ENCODE results near the gene RASSF9. TPM values are rescaled to one million over a fixed set of nuclear protein-coding genes. Genes with fewer than 3 reads are reported as not detected.

The RASSF9 gene
- total RNA-seq, 1 donor from 2014 or later: 0.68 TPM

DNA sequence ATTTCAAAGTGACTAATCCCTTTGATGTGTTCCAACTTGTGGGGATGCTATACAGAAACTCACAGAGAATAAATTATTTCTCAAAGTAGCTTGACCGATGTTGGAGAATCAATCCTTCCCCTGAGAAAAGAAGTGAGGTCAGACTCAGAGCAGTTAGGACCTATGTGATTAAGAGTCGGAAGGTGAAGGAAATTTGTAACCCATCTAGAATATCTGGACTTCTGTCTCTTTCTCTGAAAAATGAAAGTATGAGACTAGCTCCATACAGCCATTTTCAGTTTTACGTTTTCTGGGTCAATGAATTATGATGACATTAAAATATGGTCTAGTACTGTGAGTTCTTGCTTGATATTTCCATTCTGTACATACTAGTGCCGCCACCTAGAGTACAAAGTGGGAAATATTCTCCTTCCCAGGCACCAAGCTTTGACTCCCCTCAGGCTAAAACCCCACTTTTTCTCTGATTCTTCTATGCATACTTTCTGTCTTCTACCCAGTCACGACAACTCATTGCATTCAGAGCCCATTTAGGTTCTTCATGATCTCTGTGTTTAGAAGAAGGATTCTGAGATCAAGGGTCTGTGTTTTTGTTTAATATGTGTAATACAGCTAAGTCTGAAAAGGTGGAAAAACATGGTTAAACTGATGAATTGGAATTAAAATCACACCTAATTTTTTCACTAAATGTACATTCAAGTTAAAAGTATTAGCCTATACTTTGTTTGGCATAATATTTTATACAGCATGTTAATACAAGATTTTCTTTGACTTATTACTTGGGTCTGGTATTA lies 31.0 kb upstream of the RASSF9 start:
- DNase-seq (ENCODE audit: low read depth) (peak; percentile 44), FAIRE-seq (peak; percentile 39)
- Mint-ChIP-seq H3K27me3 (ENCODE audit: low read depth, unreplicated experiment) (no peaks in the 10 kb centered on the region), H3K9me3 (ENCODE audit: unreplicated experiment) (no peaks in the 10 kb centered on the region), H3K27ac (ENCODE audit: unreplicated experiment) (no peak overlapping the region), H3K4me1 (ENCODE audit: low read depth, unreplicated experiment) (no peaks in the 10 kb centered on the region), H3K36me3 (ENCODE audit: low read depth, unreplicated experiment) (no peaks in the 10 kb centered on the region), H3K4me3 (ENCODE audit: unreplicated experiment) (no peak overlapping the region)
- TF ChIP-seq, protein P1, sequence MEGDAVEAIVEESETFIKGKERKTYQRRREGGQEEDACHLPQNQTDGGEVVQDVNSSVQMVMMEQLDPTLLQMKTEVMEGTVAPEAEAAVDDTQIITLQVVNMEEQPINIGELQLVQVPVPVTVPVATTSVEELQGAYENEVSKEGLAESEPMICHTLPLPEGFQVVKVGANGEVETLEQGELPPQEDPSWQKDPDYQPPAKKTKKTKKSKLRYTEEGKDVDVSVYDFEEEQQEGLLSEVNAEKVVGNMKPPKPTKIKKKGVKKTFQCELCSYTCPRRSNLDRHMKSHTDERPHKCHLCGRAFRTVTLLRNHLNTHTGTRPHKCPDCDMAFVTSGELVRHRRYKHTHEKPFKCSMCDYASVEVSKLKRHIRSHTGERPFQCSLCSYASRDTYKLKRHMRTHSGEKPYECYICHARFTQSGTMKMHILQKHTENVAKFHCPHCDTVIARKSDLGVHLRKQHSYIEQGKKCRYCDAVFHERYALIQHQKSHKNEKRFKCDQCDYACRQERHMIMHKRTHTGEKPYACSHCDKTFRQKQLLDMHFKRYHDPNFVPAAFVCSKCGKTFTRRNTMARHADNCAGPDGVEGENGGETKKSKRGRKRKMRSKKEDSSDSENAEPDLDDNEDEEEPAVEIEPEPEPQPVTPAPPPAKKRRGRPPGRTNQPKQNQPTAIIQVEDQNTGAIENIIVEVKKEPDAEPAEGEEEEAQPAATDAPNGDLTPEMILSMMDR (IDR thresholded peaks at IDR 0.05; ENCODE audit: insufficient read depth, low read depth, low read length): peak; percentile 85
- no peak for TF ChIP-seq EZH2 (IDR thresholded peaks at IDR 0.05; ENCODE audit: insufficient read depth, low read length)
- no peak overlapping the region for H3K4me3 ChIP-seq (ENCODE audit: insufficient read depth, low read depth, low read length)
- H3K79me2 ChIP-seq (ENCODE audit: insufficient read depth, low read length): no peaks in the 10 kb centered on the region
- H3K4me1 ChIP-seq (ENCODE audit: insufficient read depth, low read length): no peaks in the 10 kb centered on the region
- no peaks in the 10 kb centered on the region for H3K9me3 ChIP-seq (ENCODE audit: insufficient read depth, low read depth, low read length)
- H3K27me3 ChIP-seq (ENCODE audit: insufficient read depth, low read length): no peaks in the 10 kb centered on the region
- no peaks in the 10 kb centered on the region for H3K36me3 ChIP-seq (ENCODE audit: insufficient read depth, low read length)
- H3K9ac ChIP-seq (ENCODE audit: low read length): no peak overlapping the region
- H3K4me2 ChIP-seq (ENCODE audit: low read length): peak overlapping the region; percentile 49
- H2AFZ ChIP-seq (ENCODE audit: low read depth, low read length): no peak overlapping the region
- H3K27ac ChIP-seq (ENCODE audit: low read depth, low read length): no peak overlapping the region
- H4K20me1 ChIP-seq (ENCODE audit: insufficient read depth, low read length): no peaks in the 10 kb centered on the region

DNA sequence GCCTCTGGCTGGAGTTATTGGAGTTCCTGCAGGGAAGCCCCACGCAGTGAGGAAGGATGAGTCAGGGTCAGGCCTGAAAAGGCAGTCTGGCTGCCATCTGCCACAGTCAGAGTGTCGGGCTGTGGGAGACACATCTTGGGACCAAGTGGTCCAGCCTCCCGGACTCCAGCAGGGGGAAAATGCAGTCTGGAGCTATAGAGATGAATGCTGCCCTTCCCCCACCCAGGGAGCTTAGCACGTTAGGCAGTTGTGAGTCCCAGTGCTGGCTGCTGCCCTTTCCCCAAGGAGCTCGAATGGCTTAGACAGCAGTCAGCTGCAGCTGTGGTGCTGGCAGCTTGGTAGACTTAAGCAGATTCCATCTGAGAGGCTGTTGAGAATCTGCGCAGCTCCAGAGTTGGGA lies 29.7 kb upstream of the RASSF9 start:
- FAIRE-seq: no peak
- H3K27ac ChIP-seq (ENCODE audit: low read depth, low read length): no peak overlapping the region
- DNase-seq (ENCODE audit: low read depth): peak; percentile 18

More for the DNA sequence above, 29.7 kb upstream of the RASSF9 start:
- Mint-ChIP-seq H3K27ac (ENCODE audit: unreplicated experiment) (no peak overlapping the region), H3K27me3 (ENCODE audit: low read depth, unreplicated experiment) (no peaks in the 10 kb centered on the region), H3K36me3 (ENCODE audit: low read depth, unreplicated experiment) (no peaks in the 10 kb centered on the region), H3K4me3 (ENCODE audit: unreplicated experiment) (no peak overlapping the region), H3K4me1 (ENCODE audit: low read depth, unreplicated experiment) (no peaks in the 10 kb centered on the region), H3K9me3 (ENCODE audit: unreplicated experiment) (no peaks in the 10 kb centered on the region)
- Histone ChIP-seq H3K4me2 (ENCODE audit: low read length) (peak overlapping the region; percentile 8), H2AFZ (ENCODE audit: low read depth, low read length) (no peak overlapping the region), H3K9me3 (ENCODE audit: insufficient read depth, low read depth, low read length) (no peaks in the 10 kb centered on the region), H3K9ac (ENCODE audit: low read length) (no peak overlapping the region), H3K27me3 (ENCODE audit: insufficient read depth, low read length) (no peaks in the 10 kb centered on the region), H4K20me1 (ENCODE audit: insufficient read depth, low read length) (no peaks in the 10 kb centered on the region), H3K36me3 (ENCODE audit: insufficient read depth, low read length) (no peaks in the 10 kb centered on the region), H3K4me3 (ENCODE audit: insufficient read depth, low read depth, low read length) (no peak overlapping the region), H3K4me1 (ENCODE audit: insufficient read depth, low read length) (no peaks in the 10 kb centered on the region), H3K79me2 (ENCODE audit: insufficient read depth, low read length) (no peaks in the 10 kb centered on the region)
- TF ChIP-seq EZH2 (IDR thresholded peaks at IDR 0.05; ENCODE audit: insufficient read depth, low read length): no peak
- TF ChIP-seq, protein P1 (IDR thresholded peaks at IDR 0.05; ENCODE audit: insufficient read depth, low read depth, low read length): no peak
